OCI-LY1 (cell line): Measurements from ENCODE around the gene FABP7.

Experiments used
- H2AFZ ChIP-seq: fragments of 200-600 bp; sonication (generic), shearing (Covaris generic); 2 replicates; pipeline ENCODE4 v1.6.0; 2014; ENCODE audit warnings: antibody characterized with exemption, mild to moderate bottlenecking, low read length
- H3F3A ChIP-seq: fragments of 200-600 bp; sonication (generic), shearing (Covaris generic); 2 replicates; pipeline ENCODE4 v1.6.0; 2014; ENCODE audit warnings: mild to moderate bottlenecking, antibody characterized with exemption, low read length, moderate library complexity; ENCODE audit not compliant: insufficient read depth
- H3K27ac ChIP-seq: fragments of 200-600 bp; sonication (generic); 2 replicates; pipeline ENCODE4 v1.5.1; 2014; ENCODE audit warnings: low read length, mixed run types, mild to moderate bottlenecking, low read depth; ENCODE audit not compliant: poor library complexity, severe bottlenecking
- H3K27me3 ChIP-seq: fragments of 200-600 bp; sonication (generic); 2 replicates; pipeline ENCODE4 v1.6.0; 2014; ENCODE audit warnings: antibody characterized with exemption, mild to moderate bottlenecking, low read length, moderate library complexity; ENCODE audit not compliant: insufficient read depth
- H3K36me3 ChIP-seq: fragments of 200-600 bp; sonication (generic); 2 replicates; pipeline ENCODE4 v1.6.1; 2014; ENCODE audit warnings: mild to moderate bottlenecking, antibody characterized with exemption, low read length, moderate library complexity, mixed read lengths; ENCODE audit not compliant: insufficient read depth
- H3K4me1 ChIP-seq: fragments of 200-600 bp; sonication (generic); 2 replicates; pipeline ENCODE4 v1.5.1; 2014; ENCODE audit warnings: mild to moderate bottlenecking, low read length, moderate library complexity; ENCODE audit not compliant: insufficient read depth, severe bottlenecking
- H3K4me2 ChIP-seq: fragments of 200-600 bp; sonication (generic), shearing (Covaris generic); 2 replicates; pipeline ENCODE4 v1.6.1; 2014; ENCODE audit warnings: low read length
- H3K4me3 ChIP-seq: fragments of 200-600 bp; sonication (generic); 2 replicates; pipeline ENCODE4 v1.5.1; 2014; ENCODE audit warnings: low read length, low read depth, mild to moderate bottlenecking, mixed read lengths; ENCODE audit not compliant: poor library complexity, severe bottlenecking
- H3K79me2 ChIP-seq: fragments of 200-600 bp; shearing (Covaris generic); 2 replicates; pipeline ENCODE4 v1.6.1; 2016; ENCODE audit warnings: mixed run types, low read length, mixed read lengths; ENCODE audit not compliant: insufficient read depth
- H3K9ac ChIP-seq: fragments of 200-600 bp; sonication (generic), shearing (Covaris generic); 2 replicates; pipeline ENCODE4 v1.6.1; 2014; ENCODE audit warnings: mild to moderate bottlenecking, low read length, mixed read lengths
- H3K9me2 ChIP-seq: fragments of 200-600 bp; sonication (generic), shearing (Covaris generic); 2 replicates; pipeline ENCODE4 v1.6.1; 2014; ENCODE audit warnings: low read depth, mild to moderate bottlenecking, low read length, mixed read lengths
- H3K9me3 ChIP-seq: fragments of 200-600 bp; shearing (Covaris generic); 2 replicates; pipeline ENCODE4 v1.6.1; 2014; ENCODE audit warnings: low read length, mixed read lengths
- H4K20me1 ChIP-seq: fragments of 200-600 bp; sonication (generic), shearing (Covaris generic); 2 replicates; pipeline ENCODE4 v1.6.0; 2016; ENCODE audit warnings: mild to moderate bottlenecking, low read length; ENCODE audit not compliant: insufficient read depth
- CTCF ChIP-seq: fragments of 200-600 bp; sonication (generic), shearing (Covaris generic); IDR thresholded peaks from 2 replicates; pipeline ENCODE4 v1.5.1; 2017; ENCODE audit warnings: mild to moderate bottlenecking, antibody characterized with exemption, low read length, moderate library complexity, mixed read lengths
- EZH2 ChIP-seq: fragments of 200-600 bp; sonication (generic), shearing (Covaris generic); IDR thresholded peaks from 2 replicates; pipeline ENCODE4 v1.8.0; 2017; ENCODE audit warnings: borderline replicate concordance, mixed run types, mild to moderate bottlenecking, antibody characterized with exemption, low read length, moderate library complexity, mixed read lengths

FABP7 gene

GRCh38 chr6:122760330-122760729 is 19.2 kb upstream of the FABP7 start:
- no peaks in the 10 kb centered on the region for H3F3A ChIP-seq
- H3K79me2 ChIP-seq: no peaks in the 10 kb centered on the region
- H3K27me3 ChIP-seq: no peaks in the 10 kb centered on the region
- no peak overlapping the region for H2AFZ ChIP-seq
- no peaks in the 10 kb centered on the region for H4K20me1 ChIP-seq
- no peaks in the 10 kb centered on the region for H3K4me1 ChIP-seq
- no peak overlapping the region for H3K27ac ChIP-seq
- H3K4me2 ChIP-seq: no peak overlapping the region
- no peaks in the 10 kb centered on the region for H3K36me3 ChIP-seq
- H3K9me3 ChIP-seq: no peaks in the 10 kb centered on the region
- no peak overlapping the region for H3K9ac ChIP-seq
- no peak overlapping the region for H3K4me3 ChIP-seq
- no peaks in the 10 kb centered on the region for H3K9me2 ChIP-seq
- no peak for TF ChIP-seq CTCF

- Histone ChIP-seq H3K4me1 (no peaks in the 10 kb centered on the region), H3K27me3 (no peaks in the 10 kb centered on the region), H3F3A (no peaks in the 10 kb centered on the region), H3K9me2 (no peaks in the 10 kb centered on the region), H3K9ac (no peak overlapping the region), H3K9me3 (no peaks in the 10 kb centered on the region), H3K36me3 (no peaks in the 10 kb centered on the region), H3K4me2 (no peak overlapping the region), H4K20me1 (no peaks in the 10 kb centered on the region), H3K27ac (no peak overlapping the region), H3K4me3 (no peak overlapping the region), H3K79me2 (no peaks in the 10 kb centered on the region), H2AFZ (no peak overlapping the region)
- TF ChIP-seq EZH2 (no peak), CTCF (no peak)
Observed at GRCh38 chr6:122766256-122766655, 13.3 kb upstream of the FABP7 start.

GRCh38 chr6:122770835-122771601 is 8.5 kb upstream of the FABP7 start:
- H3K27me3 ChIP-seq: no peaks in the 10 kb centered on the region
- H3K9me3 ChIP-seq: no peaks in the 10 kb centered on the region
- no peak overlapping the region for H3K27ac ChIP-seq
- H3K36me3 ChIP-seq: no peaks in the 10 kb centered on the region
- no peaks in the 10 kb centered on the region for H3K9me2 ChIP-seq
- H2AFZ ChIP-seq: no peak overlapping the region
- no peaks in the 10 kb centered on the region for H3F3A ChIP-seq
- no peaks in the 10 kb centered on the region for H3K4me1 ChIP-seq
- no peaks in the 10 kb centered on the region for H3K79me2 ChIP-seq
- H4K20me1 ChIP-seq: no peaks in the 10 kb centered on the region
- H3K4me2 ChIP-seq: no peak overlapping the region
- no peak overlapping the region for H3K9ac ChIP-seq
- TF ChIP-seq CTCF: no peak
- no peak for TF ChIP-seq EZH2
- H3K4me3 ChIP-seq: no peak overlapping the region
